ENCODE data around the gene STXBP2.

DNA sequence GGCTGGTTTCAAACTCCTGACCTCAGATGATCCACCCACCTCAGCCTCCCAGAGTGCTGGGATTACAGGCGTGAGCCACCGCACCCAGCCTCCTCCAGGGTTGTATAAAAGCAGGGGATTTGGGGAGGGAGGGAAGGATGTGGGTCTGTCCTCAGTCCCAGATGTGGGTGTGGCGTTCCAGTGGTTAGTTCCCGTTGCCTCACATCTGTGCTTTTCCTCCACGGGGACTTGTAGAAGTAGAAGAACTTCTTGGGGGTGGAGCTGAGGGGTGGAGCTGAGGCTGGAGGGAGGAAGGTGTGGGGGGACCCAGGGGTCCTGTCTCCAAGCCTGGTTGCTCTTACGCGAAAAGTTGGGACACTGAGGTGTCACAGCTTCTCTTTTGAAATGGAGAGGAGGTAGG, 39.5 kb downstream of the STXBP2 start:
- TF ChIP-seq POLR2AphosphoS5 (IDR thresholded peaks at IDR 0.05) (peak in 1 of 2 donors; percentile 14), POLR2A (IDR thresholded peaks at IDR 0.05) (no peak)
- TF ChIP-seq, protein P1, sequence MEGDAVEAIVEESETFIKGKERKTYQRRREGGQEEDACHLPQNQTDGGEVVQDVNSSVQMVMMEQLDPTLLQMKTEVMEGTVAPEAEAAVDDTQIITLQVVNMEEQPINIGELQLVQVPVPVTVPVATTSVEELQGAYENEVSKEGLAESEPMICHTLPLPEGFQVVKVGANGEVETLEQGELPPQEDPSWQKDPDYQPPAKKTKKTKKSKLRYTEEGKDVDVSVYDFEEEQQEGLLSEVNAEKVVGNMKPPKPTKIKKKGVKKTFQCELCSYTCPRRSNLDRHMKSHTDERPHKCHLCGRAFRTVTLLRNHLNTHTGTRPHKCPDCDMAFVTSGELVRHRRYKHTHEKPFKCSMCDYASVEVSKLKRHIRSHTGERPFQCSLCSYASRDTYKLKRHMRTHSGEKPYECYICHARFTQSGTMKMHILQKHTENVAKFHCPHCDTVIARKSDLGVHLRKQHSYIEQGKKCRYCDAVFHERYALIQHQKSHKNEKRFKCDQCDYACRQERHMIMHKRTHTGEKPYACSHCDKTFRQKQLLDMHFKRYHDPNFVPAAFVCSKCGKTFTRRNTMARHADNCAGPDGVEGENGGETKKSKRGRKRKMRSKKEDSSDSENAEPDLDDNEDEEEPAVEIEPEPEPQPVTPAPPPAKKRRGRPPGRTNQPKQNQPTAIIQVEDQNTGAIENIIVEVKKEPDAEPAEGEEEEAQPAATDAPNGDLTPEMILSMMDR (IDR thresholded peaks at IDR 0.05): no peak

All from upper lobe of left lung (tissue), 4 donors.